DMS114 treated with DMSO at 0.1 percent for 48 hours (cell line): ENCODE results near the gene NUTM2G.
"Not testable (repeated sequence)": the region's sequence is repeated elsewhere in the genome, so short reads cannot be mapped to it uniquely, and the experiment has no call there.

Experiments used
- DNase-seq: peaks from one replicate; lab custom pipeline; 2025; ENCODE audit not compliant: unreplicated experiment; lab: John Stamatoyannopoulos, UW

Gene NUTM2G, protein sequence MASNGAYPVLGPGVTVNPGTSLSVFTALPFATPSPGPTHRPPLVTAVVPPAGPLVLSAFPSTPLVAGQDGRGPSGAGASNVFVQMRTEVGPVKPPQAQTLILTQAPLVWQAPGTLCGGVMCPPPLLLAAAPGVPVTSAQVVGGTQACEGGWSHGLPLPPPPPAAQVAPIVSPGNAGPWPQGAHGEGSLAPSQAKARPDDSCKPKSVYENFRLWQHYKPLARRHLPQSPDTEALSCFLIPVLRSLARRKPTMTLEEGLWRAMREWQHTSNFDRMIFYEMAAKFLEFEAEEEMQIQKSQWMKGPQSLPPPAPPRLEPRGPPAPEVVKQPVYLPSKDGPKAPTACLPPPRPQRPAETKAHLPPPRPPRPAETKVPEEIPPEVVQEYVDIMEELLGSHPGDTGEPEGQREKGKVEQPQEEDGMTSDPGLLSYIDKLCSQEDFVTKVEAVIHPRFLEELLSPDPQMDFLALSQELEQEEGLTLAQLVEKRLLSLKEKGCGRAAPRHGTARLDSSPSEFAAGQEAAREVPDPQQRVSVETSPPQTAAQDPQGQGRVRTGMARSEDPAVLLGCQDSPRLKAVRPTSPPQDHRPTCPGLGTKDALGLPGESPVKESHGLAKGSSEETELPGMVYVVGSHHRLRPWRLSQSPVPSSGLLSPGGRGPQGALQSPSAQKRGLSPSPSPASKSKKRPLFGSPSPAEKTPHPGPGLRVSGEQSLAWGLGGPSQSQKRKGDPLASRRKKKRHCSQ

DNA sequence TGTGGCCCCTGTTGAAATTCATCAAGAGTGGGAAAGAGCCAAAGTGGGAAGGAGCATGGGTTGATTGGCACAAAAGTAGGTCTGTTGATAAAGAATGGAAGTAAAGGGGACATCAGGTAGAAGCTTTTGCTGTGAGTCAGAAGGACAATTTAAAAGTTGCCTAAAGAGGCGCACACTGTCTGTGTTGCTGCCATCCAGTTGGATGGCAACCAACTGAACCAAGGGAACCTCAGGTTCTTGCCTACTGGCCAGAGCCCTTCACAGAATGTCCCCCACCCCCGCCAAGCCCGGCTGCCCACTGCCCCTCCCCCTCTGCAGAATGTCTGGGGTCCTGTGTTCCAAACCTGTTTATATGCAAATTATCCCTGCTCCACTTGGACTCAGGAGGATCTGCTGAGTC, at the start of gene NUTM2G:
NUTM2G (plus strand) TSS at position 301 of the 400 bp plus-strand sequence. CDS start 182 bp downstream, outside the sequence.
- not testable (repeated sequence) for DNase-seq

DNA sequence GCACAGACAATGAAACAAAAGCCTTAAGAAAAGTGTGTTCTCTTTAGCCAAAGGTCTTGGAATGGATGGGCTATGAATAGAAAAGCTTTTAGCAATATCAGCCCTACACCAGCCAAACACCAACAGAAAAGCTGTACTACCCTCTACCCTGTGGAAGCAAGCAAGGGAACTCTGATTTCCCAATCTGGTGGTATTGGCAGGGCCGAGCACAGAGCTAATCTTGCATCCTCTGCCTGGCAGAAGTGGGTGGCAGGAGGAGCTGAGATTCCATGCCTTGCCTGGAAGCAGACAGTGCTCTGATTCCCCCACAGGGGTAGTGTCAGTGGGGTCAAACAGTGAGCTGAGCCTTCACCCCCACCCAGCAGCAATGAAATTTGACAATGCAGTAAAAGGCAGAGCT, 44.7 kb upstream of the NUTM2G start:
- DNase-seq: no peak

DNA sequence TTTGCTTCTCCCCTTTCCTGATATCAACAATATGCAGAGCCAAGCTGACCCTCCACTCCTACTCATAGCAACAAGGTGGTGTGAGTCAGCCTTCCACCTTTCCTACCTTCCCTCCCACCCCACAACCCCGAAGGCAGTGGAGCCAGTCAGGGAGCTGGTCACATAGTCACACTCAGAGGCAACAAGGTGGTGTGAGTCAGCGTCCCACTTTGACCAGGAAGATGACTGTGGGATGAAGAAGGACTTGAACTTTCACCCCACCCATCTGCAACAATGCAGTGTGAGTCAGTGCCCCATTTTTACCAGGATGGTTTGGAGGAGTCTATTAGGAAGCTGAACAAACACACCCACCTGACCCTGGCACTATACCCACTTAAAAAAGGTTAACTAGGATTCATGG, 44.2 kb upstream of the NUTM2G start:
- no peak for DNase-seq

DNA sequence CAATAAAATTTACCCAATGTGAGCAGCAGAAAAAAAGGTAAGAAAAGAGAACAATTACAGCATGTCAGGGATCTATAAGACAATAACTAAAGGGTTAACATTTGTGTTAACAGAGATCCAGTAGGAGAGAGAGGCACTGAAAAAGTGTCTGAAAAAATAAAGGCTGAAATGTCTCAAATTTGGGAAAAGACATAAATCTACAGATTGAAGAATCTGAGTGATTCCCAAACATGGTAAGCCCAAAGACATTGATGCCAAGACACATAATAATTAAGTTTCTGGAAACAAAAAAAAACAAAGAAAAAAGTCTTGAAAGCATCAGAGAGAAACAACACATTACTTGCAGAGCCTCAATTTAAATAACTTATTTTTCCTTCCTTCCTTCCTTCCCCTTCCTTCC, 43.2 kb upstream of the NUTM2G start:
- no peak for DNase-seq

- DNase-seq: no peak
Observed at GRCh38 chr9:96888591-96888990, 40.1 kb upstream of the NUTM2G start.

- no peak for DNase-seq
Observed at GRCh38 chr9:96892131-96892530, 36.5 kb upstream of the NUTM2G start.

- DNase-seq: not testable (repeated sequence)
Observed at GRCh38 chr9:96900010-96900409, 28.6 kb upstream of the NUTM2G start.

DNA sequence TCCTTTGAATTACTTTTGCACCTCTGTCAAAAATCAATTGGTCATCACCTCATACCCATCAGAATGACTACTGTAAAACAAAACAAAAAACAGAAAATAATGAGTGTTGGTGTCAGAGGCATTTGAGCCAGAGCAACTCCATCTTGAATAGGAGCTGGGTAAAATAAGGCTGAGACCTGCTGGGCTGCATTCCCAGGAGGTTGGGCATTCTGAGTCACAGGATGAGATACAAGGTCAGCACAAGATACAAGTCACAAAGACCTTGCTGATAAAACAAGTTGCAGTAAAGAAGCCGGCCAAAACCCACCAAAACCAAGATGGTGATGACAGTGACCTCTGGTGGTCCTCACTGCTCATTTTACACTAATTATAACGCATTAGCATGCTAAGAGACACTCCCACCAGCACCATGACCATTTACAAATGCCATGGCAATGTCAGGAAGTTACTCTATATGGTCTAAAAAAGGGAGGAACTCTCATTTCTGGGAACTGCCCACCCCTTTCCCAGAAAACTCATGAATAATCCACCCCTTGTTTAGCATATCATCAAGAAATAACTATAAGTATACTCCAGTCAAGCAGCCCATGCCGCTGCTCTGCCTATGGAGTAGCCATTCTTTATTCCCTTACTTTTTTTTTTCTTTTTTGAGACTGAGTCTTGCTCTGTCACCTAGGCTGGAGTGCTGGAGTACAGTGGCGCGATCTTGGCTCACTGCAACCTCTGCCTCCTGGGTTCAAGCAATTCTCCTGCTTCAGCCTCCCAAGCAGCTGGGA, 23.5 kb upstream of the NUTM2G start:
- not testable (repeated sequence) for DNase-seq

GRCh38 chr9:96908479-96908878, 20.2 kb upstream of the NUTM2G start:
- not testable (repeated sequence) for DNase-seq

GRCh38 chr9:96915539-96915938, 13.1 kb upstream of the NUTM2G start:
- DNase-seq: not testable (repeated sequence)

- not testable (repeated sequence) for DNase-seq
Observed at GRCh38 chr9:96916531-96916930, 12.1 kb upstream of the NUTM2G start.

GRCh38 chr9:96918550-96918949, 10.1 kb upstream of the NUTM2G start:
- not testable (repeated sequence) for DNase-seq

DNA sequence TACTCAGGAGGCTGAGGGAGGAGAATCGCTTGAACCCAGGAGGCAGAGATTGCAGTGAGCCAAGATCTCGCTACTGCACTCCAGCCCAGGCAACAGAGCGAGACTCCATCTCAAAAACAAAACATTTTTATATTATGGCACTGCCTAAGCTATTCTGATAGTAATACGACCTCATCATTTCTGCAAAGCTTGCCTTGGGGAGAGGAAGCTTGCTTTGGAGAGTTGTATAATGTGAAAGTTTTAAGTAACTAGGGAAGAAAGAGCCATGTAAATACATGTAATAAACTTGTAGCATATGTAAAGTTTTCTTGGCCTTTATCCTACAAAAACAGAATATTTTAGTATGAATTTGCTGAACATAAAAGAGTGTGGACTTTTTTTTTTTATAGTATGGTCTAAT, 7.8 kb upstream of the NUTM2G start:
- not testable (repeated sequence) for DNase-seq

- DNase-seq: not testable (repeated sequence)
Observed at GRCh38 chr9:96925587-96925986, 3.1 kb upstream of the NUTM2G start.

DNA sequence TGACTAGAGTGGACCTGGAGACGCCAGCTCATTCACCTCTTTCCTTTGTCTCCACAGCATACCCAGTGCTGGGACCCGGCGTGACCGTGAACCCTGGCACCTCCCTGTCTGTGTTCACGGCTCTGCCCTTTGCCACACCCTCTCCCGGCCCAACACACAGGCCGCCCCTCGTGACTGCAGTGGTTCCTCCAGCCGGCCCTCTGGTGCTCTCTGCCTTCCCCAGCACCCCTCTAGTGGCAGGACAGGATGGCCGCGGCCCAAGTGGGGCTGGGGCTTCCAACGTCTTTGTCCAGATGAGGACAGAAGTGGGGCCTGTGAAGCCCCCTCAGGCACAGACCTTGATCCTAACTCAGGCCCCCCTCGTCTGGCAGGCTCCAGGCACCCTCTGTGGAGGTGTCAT, 3.0 kb downstream of the NUTM2G start:
- DNase-seq: not testable (repeated sequence)

DNA sequence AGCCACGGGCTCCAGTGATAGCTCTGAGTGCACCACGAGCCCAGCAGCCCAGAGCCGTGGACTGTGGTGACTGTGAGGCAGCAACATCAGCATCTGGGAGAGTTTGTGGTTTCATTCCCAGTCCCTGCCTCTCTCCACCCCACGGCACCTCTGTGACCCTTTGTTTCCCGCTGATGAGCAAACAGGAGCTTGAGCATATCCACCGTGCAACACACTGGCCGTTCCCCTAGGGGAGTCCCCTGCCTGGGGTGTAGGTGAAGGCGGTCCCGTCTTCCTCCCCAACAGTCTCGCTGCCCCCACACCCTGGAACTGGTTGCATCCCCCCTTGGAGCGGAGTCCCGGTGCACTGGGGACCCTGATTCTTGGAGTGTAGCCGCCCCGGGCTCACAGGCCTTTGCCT, 5.5 kb downstream of the NUTM2G start:
- not testable (repeated sequence) for DNase-seq

DNA sequence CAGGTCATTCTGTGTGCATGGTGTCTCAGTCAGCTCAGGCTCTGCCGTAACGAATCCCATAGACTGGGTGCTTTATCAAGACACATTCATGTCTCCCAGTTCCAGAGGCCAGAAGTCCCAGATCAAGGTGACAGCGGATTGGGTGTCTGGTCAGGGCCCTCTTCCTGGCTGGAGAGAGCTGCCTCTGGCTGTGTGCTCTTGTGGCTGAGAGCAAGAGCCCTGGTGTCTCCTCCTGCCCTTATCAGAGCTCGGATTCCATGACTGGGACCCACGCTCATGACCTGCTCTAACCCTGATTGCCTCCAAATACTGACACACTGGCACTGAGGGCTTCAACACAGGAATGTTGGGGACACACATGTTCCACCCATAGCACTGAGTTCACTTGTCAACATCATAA, 6.1 kb downstream of the NUTM2G start:
- not testable (repeated sequence) for DNase-seq

GRCh38 chr9:96935401-96935800, 6.8 kb downstream of the NUTM2G start:
- DNase-seq: not testable (repeated sequence)

- DNase-seq: not testable (repeated sequence)
Observed at GRCh38 chr9:96937442-96937841, 8.8 kb downstream of the NUTM2G start.

DNA sequence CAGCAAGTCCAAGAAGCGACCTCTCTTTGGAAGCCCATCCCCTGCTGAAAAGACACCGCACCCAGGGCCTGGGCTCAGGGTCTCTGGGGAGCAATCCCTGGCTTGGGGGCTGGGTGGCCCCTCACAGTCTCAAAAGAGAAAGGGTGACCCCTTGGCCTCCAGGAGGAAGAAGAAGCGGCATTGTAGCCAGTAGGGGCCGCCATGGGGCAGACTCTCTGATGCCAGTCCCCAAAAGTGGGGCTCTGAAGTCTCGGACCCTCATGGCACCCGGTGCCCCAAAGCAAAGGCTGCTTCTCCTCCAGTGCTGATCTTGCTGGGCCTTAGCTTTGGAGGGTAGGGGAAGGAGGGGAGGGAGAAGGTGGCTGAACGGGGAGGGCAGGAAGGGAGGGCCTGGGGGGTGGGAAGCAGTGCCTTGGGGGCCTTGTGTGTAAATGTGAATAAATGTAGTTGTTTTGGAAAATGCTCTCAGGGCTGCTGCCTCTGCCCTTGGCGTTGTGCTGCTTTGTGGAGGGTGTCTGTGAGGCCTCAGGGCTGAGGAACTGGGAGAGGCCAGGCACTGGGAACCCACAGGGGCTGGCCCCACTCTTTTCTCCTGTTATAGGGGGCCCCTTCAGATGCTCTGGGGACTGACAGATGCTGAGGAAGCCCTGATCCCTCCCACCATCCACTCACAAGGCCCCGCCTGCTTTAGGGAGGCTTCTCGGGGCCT, 10.5 kb downstream of the NUTM2G start:
- not testable (repeated sequence) for DNase-seq

- DNase-seq: not testable (repeated sequence)
Observed at GRCh38 chr9:96940982-96941381, 12.3 kb downstream of the NUTM2G start.
